ENCODE measurements around the gene MATK.
"Not testable (repeated sequence)": the region's sequence is repeated elsewhere in the genome, so short reads cannot be mapped to it uniquely, and the experiment has no call there.

Gene MATK

GRCh38 chr19:3816566-3817218 lies 30.5 kb upstream of the MATK start:
- in situ Hi-C loops (cut with MboI; ENCODE audit: low sequenced_read_pairs) = no loop called here

DNA sequence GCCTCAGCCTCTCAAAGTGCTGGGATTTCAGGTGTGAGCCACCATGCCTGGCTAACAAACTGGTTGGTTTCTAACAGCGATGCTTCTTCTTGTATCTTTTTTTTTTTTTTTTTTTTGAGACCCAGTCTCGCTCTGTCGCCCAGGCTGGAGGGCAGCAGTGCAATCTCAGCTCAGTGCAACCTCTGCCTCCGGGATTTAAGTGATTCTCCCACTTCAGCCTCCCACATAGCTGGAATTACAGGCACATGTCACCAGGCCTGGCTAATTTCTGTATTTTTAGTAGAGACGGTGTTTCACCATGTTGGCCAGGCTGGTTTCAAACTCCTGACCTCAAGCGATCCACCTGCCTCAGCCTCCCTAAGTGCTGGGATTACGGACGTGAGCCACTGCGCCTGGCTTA lies 30.0 kb upstream of the MATK start:
- in situ Hi-C loops (cut with MboI; ENCODE audit: low sequenced_read_pairs) = not testable (repeated sequence)

DNA sequence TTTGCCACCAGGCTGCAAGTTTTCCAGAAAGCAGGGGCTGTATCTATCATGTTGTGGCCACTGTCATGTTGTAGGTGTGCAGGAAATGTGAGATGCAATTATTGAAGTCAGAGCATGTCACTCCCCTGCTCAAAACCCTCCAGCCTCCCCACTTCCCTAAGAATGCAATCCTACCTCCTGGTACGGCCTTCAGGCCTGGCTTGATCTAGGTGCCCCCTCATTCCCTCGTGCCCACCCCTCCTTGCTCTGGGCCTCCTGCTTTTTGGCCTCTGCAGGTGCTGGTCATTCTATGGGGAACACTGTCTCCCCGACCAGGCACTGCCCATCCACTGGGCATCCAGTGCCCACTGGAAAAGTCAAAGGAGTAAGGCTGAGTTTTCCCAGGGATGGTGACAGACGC lies 28.5 kb upstream of the MATK start:
- in situ Hi-C loops (cut with MboI; ENCODE audit: low sequenced_read_pairs) = no loop called here

GRCh38 chr19:3813473-3814392 lies 27.6 kb upstream of the MATK start:
- in situ Hi-C loops (cut with MboI; ENCODE audit: low sequenced_read_pairs) = no loop called here

GRCh38 chr19:3810708-3811355 lies 24.7 kb upstream of the MATK start:
- in situ Hi-C loops (cut with MboI; ENCODE audit: low sequenced_read_pairs) = no loop called here

DNA sequence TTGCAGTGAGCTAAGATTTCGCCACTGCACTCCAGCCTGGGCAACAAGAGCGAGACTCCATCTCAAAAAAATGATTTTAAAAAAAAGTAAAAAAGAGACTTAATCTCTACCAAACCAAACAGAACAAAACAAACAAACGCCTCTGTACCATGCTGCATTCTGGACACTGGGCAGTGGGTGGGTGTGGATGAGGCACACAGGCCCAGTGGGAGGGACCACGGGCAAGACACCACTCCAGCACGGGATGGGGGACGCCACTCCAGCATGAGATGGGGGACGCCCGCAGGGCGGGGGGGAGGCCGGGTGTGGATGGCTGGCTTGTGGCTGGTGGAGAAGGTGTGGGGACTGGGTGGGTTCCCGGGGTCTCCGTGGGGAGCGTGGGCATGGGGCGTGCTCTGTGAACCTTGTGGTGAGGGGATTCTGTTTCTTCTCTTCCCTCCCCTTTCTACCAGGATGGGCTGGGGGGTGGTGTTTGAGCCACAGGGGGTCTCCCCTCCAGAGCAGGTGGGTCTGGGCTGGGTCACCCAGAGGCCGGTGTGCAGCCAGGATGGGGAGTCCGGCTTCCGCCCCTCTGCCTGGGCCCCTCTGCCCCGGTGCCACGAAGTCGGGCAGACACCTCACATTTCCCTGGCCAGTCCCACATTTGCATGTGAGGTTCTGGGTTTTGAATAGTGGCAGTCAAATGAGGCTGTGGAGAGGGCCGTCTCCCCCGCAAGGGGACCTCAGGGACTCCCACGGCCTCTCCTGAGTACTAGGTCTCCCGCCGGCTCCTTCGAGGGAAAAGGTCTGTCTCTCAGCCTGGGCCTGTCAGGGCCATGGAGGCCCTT lies 23.9 kb upstream of the MATK start:
- in situ Hi-C loops (cut with MboI; ENCODE audit: low sequenced_read_pairs) = no loop called here

DNA sequence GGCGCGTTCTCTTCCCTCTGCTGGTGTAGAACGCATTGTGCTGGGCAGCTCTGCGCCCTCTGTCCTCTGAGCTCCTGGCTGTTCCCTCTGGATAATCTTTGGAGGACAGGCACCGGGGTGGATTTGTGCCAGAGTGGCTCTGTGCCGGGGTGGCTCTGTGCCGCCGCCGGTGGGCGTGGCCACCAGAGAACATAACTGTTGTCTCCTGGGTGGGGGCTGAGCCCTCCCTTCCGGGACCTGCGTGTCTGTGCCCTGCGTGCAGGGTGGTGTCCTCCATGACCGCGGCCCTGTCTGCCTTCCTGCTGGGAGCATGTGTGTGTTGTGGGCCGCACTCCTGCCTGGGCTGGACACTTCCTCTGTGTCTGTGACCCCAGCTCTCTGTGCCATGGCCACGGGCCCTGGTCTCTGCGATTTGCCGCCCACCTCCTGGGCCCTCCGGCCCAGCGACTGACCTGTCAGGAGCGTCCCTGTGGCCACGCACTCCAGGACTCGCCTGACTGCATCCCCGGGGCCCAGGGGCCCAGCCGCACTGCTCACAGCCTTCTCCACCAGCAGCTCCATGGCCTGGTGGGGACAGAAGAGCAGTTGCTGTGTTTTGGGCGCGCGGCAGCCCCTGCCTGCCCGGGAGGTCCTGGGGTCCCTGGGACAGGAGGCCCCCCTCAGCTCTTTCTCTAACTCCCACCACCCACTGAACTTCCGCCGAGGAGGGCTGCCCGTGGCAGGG lies 22.4 kb upstream of the MATK start:
- in situ Hi-C loops (cut with MboI; ENCODE audit: low sequenced_read_pairs) = no loop called here

DNA sequence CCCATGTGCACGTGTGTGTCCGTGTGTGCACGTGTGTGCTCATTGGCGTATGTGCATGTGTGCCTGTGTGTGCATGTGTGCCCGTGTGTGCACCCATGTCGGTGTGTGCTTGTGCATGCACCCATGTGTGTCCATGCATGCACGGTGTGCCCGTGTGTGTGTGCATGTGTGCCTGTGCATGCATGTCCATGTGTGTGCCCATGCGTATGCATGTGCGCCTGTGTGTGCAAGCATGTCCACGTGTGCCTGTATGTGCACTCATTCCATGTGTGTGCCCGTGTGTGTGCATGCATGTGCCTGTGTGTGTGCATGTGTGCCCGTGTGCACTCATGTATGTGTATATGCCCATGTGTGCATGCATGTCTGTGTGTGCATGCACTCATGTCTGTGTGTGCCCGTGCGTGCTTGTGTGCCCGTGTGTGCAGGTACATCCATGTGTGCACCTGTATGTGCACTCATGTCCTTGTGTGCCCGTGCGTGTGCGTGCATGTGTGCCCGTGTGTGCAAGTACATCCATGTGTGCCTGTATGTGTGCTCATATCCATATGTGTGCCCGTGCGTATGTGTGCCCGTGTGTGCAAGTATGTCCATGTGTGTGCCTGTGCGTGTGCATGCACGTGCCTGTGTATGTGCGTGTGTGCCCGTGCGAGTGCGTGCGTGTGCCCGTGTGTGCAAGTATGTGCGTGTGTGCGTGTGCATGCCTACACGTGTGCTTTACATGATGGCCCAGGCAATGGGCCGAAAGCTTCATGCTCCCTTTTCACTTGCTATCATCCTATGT lies 21.6 kb upstream of the MATK start:
- in situ Hi-C loops (cut with MboI; ENCODE audit: low sequenced_read_pairs) = no loop called here

DNA sequence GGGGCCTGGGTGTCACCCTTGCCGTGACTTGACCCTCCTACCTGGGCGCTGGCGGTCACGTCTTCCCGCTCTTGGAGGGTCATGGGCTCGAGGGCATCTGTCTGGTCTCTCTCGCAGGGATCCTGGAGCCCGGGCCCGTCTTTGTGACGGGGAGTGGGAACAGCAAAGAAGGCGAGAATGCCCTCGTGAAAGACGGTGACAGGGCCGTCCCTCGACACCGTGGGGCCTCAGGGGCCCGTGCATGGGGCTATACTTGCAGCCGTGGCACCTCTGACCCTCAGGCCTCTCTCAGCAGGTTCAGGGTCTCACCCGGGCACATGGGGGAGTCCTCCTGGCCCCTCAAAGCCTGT lies 20.9 kb upstream of the MATK start:
- in situ Hi-C loops (cut with MboI; ENCODE audit: low sequenced_read_pairs) = no loop called here

GRCh38 chr19:3805859-3806258 lies 19.7 kb upstream of the MATK start:
- in situ Hi-C loops (cut with MboI; ENCODE audit: low sequenced_read_pairs) = no loop called here

GRCh38 chr19:3804429-3804828 lies 18.2 kb upstream of the MATK start:
- in situ Hi-C loops (cut with MboI; ENCODE audit: low sequenced_read_pairs) = no loop called here

GRCh38 chr19:3803986-3804385 lies 17.8 kb upstream of the MATK start:
- in situ Hi-C loops (cut with MboI; ENCODE audit: low sequenced_read_pairs) = no loop called here

DNA sequence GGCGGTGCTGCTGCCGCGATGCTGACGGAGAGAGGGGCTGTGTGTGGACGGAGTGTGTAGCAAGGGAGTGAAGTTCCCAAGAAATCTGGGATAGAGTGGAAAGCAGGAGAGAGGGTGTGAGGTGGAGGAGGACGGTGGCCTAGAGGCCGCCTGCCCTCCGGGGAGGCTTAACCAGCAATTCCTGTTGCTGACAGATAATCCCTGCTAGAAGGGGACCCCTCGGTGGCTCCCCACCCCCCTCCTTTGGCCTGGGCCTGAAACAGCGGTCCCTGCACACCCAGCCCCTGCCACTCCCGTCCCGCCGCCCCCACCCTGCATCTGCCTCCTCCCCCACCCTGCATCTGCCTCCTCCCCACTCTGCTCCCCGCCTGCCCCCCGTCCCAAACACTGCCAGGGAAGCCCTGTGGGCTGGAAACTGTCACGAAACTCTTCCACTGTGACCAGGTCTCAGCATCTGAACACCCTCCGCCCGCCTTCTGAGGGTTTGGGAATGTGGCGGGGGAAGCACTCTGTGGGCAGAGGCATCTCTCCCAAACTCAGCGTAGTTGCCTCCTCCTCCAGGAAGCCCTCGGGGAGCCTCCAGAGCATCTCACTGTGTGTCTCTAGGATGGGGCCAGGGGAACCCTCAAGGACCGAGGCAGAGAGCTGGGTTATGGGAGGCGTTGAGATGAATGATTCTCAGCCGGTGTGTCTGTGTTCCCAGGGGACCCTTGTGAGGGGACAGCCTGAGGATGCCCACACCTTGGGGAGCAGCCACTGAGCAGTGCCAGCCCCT lies 17.1 kb upstream of the MATK start:
- in situ Hi-C loops (cut with MboI; ENCODE audit: low sequenced_read_pairs) = no loop called here

GRCh38 chr19:3801412-3802096 lies 15.4 kb upstream of the MATK start:
- in situ Hi-C loops (cut with MboI; ENCODE audit: low sequenced_read_pairs) = no loop called here

- in situ Hi-C loops (cut with MboI; ENCODE audit: low sequenced_read_pairs) = no loop called here
Measured at GRCh38 chr19:3800996-3801395, 14.8 kb upstream of the MATK start.

DNA sequence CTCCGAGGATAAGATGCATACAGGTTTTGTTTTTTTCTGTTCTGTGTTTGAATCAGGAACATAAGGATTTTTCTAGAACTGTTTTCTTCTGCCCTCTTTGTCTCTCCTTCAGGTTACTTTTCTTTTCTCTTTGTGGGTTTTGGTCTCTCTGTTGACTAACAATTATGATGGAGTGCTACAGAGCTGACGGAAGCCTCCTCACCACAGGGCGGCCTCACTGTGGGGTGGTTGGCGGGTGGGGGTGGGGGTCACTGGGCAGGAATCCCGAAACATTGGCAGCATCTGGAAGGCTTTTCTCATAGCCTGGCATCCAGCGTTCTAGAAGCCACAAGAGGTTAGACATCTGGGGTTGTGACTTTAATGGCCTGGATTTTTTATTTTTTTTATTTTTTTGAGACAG lies 12.0 kb upstream of the MATK start:
- in situ Hi-C loops (cut with MboI; ENCODE audit: low sequenced_read_pairs) = no loop called here

GRCh38 chr19:3796358-3796757 lies 10.2 kb upstream of the MATK start:
- in situ Hi-C loops (cut with MboI; ENCODE audit: low sequenced_read_pairs) = no loop called here

DNA sequence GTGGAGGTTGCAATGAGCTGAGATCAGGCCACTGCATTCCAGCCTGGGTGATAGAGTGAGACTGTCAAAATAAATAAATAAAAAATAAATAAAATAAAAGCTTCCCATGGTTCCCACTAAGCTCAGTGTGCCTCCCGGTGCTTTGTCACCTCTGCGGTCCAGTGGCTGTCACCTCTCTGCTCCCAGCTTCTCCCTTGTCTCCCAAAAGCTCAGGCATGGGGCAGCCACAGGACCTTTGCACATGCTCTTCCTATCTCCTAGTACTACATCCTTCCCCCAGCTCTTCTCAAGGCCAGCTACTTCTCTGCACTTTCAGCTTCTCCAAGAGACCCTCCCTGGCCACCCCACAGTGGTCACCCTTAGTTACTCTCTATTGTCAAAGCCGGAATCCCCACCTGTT lies 7.6 kb upstream of the MATK start:
- in situ Hi-C loops (cut with MboI; ENCODE audit: low sequenced_read_pairs) = no loop called here
